ENCODE data around the gene P4HB.
"Not testable (repeated sequence)": the region's sequence is repeated elsewhere in the genome, so short reads cannot be mapped to it uniquely, and the experiment has no call there.

The P4HB gene

DNA sequence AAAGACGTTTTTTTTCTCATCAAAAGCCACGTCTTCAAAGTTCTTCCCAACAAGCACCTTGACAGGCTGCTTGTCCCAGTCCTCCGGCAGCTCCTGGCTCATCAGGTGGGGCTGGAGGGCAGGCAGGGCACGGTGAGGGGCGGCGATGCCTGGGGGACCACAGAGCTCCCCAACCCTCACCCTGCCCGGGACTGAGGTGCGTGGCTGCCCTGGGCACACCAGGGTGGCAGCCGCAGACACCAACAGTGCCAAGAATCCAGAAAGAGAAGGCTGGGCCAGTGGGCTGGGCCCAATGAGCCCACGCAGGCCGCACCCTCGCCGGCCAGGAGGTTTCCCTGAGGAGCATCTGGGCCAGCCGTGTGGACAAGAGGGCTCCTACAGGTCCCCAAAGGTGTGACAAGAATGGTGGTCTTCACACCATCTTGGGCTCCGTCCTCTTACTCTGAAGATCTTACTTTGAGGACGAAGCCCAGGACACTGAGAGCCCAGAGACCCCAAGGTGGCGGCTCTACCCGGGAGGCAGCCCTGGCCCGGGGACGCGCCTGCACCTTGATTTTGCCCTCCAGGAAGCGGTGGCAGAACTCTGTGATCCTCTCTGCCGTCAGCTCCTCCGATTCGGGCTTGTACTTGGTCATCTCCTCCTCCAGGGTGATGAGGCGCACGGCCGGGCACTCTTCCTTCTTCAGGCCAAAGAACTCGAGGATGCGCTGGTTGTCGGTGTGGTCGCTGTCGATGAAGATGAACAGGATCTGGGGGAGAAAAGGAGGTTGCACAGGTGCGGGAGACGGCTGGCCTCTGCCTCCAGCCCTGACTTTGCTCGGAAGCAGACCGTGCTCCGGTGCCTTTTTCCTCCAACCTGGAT lies 14.2 kb downstream of the P4HB start:
- DNase-seq (ENCODE audit: low spot score) = no peak

DNA sequence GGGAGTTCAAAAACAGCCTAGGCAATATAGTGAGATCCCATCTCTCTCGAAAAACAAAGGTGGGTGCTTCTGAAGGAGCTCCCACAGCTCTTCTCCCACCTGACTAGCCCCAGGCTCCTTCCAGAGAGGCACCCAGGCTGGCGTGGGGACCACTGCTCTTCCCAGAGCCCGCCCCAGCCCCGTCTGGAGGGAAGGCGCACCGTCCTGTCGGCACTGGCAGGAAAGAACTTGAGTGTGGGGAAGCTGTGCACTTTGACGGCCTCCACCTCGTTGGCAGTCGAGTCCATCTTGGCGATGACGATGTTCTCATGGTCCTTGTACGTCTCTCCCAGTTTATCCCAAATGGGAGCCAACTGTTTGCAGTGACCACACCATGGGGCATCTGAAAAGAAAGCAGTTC lies 15.0 kb downstream of the P4HB start:
- DNase-seq (ENCODE audit: low spot score) = no peak

DNA sequence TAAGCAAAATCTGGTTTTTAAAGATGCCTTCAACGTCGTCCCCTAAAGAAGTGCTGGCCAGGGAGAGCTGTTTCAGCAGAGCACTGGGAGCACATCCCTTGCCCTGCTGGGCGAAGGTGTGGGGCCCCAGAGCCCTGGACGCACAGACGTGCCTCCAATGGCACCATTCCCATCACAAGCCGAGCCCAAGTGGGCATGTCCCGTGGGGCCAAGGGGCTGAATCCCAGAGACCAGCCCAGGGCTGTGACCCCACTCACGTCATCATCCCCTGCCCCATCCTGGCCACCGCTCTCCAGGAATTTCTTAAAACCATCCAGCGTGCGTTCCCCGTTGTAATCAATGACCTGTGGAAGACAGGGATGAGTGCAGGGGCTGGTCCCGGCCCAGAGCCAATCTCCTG lies 15.4 kb downstream of the P4HB start:
- no peak for DNase-seq (ENCODE audit: low spot score)

DNA sequence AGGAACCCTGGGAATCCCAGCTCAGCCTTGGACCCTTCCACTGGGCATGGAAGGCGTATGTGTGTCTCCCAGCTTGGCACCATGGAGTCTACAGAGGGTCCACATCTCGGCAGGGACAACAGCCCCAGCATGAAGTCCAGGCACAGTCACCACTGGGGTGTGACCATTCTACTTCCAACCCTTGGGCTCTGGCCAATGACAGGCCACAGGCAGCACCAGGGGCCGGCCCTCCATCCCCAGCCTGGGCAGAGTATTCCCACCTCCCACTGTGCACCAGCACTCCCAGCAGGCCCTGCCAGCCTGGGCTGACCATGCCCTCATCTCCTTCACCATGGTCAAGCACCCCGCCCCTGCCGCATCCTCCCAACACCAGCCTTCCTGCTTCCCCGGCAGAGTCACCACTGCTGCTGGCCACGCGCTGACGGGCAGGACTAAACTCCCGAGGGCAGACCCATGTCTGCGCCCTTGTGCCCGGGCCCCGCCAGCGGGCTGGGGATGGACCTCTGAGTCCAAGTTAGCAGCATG lies 15.9 kb downstream of the P4HB start:
- DNase-seq (ENCODE audit: low spot score) = no peak

DNA sequence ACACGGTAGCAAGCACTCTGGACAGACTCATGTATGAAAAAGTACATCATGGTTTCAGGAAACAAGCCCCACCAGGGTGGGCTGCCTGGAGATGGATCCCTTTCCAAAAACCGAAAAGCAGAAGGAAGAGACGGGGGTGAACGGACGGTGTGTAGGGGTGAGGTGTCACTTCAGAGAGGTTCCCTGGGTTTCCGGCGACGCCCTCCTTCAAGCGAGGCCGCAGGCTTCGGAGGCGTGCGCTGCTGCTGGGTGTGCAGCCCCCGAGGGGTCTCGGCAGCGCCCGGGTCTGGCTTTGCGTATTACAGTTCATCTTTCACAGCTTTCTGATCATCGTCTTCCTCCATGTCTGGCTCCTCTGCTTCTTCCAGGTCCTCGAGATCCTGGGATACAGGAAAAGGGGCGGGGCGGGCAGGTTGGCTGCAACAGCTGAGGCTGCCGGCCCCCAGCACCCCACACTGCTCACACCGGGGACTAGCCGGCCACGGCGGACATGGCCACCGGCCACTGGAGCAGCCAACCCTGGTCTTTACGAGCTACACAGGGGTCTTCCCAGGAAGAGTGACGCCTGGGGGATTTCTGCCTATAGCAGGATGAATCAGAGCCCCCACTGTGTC lies 16.5 kb downstream of the P4HB start:
- DNase-seq (ENCODE audit: low spot score) = no peak

DNA sequence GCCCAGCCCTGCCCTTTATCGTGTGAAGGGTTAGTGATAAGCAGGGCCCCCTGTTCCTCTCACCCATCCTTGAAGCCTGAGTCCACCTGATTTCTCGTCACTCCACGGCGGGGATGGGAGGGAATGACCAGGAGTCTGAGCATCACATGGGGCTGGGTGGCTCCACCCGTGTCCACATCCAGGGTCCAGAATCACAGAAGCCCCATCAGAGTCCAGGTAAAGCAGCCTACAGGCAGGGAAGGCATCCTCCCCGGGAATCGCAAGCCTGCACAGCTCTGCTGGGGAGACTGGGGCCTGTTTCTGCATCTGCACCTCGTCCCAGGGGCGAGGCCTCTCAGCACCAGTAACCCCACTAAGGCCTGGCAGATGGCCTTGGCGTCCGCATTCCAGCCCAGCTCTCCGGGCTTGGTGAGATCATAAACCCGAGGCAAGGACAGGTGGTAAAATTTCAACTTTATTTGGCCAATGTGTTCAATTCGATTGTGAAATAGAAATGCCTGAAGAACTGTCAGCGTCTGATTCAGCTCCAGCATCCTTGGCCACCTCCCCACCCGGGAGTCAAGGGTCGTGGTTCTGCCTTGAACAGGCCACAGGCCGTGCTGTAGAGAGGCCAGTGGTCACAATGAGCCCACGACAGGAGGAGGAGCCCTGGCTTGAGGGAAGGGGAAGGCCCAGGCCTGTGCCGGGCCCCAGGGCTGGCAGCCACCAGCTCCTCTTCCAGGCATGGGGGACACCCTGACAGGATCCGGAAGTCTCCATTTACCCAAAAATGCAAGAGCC lies 17.4 kb downstream of the P4HB start:
- DNase-seq (ENCODE audit: low spot score) = no peak

DNA sequence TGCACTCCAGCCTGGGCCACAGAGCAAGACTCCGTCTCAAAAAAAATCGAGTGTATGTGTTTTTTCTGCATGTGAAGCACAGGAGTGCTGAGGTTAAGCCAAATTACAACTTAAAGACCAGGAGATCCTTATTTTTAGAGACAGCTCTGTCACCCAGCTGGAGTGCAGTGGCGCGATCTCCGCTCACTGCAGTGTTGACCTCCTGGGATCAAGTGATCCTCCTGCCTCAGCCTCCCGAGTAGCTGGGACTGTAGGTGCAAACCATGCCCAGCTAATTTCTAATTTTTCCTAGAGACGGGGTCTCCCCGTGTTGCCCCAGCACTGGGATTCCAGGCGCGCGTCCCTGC lies 18.0 kb downstream of the P4HB start:
- no peak for DNase-seq (ENCODE audit: low spot score)

DNA sequence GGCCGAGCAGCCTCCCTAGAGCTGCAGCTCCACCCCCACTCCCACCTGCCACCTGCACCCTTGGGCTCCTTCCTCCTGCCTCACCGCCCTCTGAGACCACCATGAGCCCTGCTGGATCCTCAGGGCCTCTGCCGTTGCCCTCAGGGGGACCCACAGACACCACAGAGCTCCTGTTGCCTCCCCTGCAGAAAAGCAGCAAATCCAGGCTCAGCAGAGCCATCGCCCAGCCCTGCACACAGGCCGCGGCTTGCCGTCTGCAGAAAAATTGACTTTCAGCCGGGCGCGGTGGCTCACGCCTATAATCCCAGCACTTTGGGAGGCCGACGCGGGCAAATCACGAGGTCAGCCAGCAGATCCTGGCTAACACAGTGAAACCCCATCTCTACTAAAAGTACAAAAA lies 18.5 kb downstream of the P4HB start:
- DNase-seq (ENCODE audit: low spot score) = no peak

DNA sequence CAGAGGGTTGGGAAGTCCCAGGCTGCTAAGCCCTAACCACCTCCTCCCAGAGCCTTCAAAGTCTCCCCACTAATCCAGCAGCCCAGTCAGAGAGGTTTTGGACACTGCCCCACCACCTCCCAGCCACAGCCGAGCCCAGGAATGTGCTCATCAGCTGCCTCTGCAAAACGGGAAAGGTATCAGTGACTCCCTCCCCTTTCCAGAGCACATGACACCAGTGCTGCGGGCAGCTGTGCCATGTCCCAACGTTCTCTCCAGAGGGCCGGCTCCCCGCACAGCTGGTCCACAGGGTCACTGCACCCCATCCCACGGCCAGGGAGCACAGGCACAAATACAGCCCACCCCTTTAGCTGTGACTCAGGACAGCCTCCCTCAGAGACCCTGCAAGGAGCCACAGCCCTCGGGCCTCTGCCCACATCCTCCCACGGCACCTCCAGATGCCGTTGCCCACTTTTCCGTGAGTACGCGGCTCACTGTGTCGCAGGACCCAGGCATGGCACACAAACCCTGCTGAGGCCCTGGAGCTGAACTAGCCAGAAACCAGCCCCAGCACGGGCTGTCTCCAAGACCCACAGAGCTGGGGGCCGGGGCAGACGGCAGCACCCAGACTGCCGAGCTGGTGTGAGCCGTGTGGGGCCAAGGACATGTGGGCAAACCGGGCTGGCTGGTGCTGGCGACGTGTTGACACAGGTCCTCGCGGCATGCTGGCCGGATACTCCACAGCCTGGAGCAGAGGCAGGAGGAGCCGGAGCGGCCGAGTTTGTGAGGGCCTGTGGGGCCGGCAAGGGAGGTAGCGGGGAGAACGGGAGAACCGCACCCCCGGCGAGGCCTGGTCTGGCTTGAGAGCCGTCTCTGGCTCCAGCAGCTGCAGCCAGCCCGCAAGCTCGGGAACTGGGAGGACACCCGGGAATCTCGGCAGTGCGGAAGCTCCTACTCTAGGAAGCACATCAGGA lies 19.2 kb downstream of the P4HB start:
- DNase-seq (ENCODE audit: low spot score) = no peak

DNA sequence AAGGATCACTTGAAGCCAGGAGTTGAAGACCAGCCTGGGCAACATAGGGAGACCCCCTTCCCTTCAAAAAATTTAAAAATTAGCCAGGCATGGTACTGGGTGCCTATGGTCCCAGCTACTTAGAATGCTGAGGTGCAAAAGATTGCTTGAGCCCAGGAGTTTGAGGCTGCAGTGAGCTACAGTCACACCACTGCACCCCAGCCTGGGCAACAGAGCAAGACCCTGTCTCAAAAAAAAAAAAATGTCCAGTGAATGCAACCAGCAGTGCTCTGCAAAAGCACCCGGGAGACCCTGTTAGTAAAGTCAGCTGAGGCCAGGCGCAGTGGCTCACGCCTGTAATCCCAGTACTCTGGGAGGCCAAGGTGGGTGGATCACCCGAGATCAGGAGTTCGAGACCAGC lies 20.3 kb downstream of the P4HB start:
- DNase-seq (ENCODE audit: low spot score) = not testable (repeated sequence)

DNA sequence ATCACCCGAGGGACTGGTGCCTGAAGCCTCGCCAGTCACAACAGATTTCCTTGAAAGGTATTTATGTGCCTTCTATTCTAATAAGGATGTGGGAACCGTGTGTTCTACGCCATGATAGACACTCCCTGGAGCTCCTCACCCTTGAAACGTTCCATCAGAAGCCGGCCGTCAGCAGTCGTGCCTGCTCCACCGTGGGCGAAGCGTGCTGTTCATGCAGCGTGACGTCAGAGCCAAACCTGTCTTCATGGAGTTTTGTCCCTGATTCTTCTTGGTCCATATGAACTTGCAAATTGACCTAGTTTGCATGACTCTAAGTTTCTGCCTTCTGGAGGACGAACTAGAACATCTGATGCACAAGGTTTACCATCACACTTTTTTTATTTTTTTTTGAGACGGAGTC lies 21.0 kb downstream of the P4HB start:
- no peak for DNase-seq (ENCODE audit: low spot score)

DNA sequence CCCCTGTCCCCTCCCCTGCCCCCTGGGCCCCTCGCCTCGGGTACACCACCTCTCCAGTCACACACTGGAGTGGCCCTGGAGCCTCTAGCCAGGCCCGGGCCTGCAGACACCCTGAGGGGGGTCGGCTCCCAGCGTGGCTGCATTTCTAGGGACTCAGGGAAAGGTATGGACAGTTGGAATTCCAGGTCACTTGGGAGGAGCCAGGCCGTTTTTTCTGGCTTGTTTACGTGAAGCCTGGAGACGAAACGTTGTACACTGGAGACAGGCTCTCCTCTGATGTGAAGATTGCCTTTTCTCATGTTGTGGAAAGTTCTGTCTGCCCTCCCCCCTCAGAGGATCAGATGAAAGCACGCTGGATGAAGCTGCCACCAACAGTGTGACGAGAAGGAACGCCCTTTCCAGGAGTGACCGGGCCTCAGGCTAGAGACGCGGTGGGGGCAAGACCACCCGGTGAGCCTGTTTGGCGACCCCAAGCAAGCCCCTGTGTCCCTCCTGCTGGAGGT lies 21.5 kb downstream of the P4HB start:
- no peak for DNase-seq (ENCODE audit: low spot score)

DNA sequence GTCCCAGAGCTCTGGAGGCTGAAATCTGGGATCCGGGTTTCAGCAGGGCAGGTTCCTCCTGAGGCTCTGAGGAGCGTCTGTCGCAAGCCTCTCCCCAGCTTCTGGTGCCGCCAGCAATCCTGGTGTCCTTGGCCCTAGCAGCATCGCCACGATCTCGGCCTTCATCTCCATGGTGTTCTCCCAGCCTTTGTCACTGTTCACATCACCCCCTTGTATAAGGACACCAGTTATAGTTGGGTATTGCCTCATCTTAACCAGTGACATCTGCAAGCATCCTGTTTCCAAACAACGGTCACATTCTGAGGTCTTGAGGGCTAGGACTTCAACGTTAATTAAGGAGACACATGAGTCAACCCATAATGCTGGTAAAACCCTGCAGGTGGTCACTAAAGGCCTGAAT lies 22.7 kb downstream of the P4HB start:
- DNase-seq (ENCODE audit: low spot score) = no peak

DNA sequence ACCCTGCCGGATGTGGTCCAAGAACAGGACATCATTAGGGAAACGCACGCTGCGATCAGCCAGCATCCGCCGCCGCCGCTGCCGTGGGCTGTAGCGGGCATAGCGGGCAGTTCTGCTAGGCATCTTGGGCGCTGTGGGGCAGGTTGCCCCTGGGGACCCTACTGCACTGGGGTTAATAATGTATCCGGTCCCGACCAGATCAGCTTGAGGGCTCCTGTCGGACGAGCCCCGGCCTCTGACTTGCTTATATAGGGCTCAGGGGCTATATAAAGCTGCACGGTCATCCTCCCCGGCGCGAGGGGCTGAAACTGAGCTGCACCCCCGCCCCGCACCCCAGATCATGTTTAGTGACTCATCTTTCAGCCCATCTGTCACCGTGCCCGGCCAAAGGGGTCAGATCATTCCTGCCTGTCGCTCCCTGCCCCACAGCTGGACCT lies 25.5 kb downstream of the P4HB start, which contains the start of gene PPP1R27:
PPP1R27 (minus strand) TSS at position 220 of the 437 bp plus-strand sequence; CDS start at position 123, 97 bp downstream.
- DNase-seq (ENCODE audit: low spot score) = no peak

DNA sequence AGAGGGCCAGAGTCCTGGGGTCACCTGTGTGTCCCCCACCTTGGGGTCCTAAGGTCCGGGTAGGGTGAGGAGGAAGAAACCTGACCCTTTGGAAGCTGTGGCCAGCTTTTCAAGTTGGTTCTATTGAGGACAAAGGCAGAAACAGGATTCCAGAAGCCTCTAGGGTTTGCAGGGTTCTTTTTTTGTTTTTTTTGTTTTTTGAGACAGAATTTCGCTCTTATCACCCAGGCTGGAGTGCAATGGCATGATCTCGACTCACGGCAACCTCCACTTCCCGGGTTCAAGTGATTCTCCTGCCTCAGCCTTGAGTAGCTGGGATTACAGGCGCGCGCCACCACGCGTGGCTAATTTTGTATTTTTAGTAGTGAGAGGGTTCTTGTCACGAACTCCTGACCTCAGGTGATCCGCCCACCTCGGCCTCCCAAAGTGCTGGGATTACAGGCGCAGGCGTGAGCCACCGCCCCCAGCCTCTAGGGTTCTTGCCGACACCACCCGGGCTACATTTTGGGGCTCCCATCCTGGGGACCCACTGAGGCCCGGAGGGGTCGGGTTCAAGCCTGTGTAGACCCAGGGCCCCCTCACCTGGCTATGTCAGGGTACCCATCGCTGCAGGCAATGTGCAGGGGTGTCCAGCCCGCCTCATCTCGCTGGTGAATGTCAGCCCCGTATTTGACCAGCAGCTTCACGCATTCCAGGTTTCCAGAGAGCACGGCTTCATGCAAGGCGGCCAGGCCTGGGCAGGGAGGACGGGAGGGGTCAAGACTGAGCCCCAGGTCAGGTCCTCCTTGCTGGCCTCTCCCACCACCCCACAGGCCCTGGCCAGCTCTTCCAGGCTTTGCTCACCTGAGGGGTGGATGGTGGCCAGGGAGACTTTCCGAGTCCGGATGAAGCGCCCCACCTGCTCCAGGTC lies 26.2 kb downstream of the P4HB start:
- no peak for DNase-seq (ENCODE audit: low spot score)

DNA sequence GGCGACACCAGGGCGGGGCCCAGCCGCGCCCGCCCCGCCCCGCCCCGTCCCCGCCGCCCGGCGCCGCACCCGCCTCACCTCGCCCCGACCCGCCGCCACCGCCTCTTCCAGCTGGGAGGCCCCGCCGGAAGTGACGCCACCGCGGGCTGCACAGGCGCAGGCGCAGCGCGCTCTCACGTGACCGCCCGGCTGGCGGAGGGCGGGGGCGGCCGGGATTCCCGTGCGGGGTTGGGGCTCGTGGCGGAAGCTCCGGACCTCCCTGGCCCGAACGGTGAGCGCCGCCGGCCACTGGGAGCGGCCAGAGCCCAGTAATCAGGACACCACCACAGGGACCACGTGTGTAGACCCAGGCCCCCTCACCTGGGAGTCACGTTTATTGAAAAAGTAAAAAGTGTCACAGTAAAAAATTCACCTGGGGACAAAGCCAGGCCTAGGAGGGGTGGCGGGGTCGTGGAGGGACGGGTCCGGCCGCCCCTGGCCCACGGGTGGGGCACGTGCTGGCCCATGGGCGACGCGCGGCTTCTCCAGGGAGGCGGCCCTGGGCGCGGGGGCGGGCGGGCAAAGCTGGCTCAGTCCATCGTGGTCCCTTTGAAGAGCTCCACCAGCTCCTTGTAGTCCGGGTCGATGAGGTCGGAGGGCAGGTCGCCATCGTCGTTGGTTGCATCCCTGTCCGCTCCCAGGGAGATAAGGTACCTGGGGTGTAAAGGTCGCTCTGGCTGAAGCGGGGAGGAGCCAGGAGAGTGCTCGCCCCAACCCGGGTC lies 27.0 kb downstream of the P4HB start, which contains the start of gene MCRIP1:
MCRIP1 (minus strand) TSS at position 132 of the 761 bp plus-strand sequence. CDS start 8,785 bp downstream, outside the sequence.
- DNase-seq (ENCODE audit: low spot score) = peak; percentile 94

DNA sequence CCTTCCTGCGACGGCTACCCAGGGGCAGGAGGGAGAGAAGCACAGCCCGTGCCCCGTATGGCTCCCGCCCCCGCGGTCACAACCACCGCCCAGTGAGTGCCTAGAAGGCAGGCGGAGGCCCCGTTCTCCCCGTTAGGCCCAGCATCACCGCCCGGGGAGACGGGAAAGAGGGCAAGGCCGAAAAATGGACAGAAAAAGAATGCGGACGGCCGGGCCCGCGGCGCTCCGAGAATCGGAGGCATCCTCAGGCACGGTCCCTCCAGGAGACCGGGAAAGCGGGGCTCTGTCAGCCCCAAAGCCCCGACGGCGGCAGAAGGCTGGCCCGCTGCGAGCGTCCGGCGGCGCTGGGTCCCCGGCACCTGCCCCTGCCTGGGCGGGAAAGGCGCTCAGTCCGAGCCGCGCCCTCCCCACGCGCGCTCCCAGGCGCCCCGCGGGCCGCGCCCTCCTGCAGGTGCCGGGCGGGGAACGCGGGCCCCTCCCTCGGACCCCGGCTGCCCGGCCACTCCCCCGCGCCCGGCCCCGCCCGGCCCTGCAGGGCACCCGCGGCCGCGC lies 27.7 kb downstream of the P4HB start:
- no peak for DNase-seq (ENCODE audit: low spot score)

DNA sequence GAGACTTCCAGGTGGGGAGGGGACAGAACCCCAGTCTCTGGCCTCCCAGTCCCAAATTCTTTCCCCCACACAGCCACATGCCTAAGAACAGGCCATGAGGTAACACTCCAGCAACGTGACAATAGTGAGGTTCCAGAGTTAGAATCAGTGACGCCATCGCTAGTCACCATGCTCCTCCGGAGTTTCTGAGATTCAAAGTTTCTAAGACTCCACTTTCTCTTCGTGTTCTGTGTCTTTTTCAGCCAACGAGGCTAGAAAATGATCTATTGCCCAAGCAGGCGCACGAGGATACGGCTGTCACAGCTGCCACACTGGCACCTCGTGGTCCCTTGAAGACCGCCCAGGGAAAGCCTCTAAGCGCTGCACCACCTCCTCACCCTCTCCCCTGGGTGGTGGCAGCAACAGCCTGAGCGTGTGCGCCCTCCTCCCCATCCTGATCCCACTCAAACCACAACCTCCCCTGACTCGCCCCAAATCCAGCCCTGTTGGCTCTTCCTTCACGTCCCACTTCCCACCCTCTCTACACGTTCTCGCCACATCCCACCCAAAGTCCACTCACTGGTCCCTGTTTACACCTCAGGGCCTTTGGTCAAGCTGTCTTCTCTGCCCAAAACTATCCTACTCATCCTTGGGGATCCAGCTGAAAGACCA lies 28.3 kb downstream of the P4HB start:
- no peak for DNase-seq (ENCODE audit: low spot score)

Data from LoVo (cell line).